ENCODE measurements around the gene MRPS10.
"Not testable (repeated sequence)": the region's sequence is repeated elsewhere in the genome, so short reads cannot be mapped to it uniquely, and the experiment has no call there.

MRPS10 gene

GRCh38 chr6:42203183-42203582, 14.5 kb downstream of the MRPS10 start:
- TF ChIP-seq BACH2 (CRISPR knock-in tag; IDR thresholded peaks at IDR 0.05; ENCODE audit: borderline replicate concordance) (no peak), GLIS3 (CRISPR knock-in tag; IDR thresholded peaks at IDR 0.05) (no peak), TCF4 (CRISPR knock-in tag; IDR thresholded peaks at IDR 0.05; ENCODE audit: borderline replicate concordance) (no peak), ZC3H10 (CRISPR knock-in tag; IDR thresholded peaks at IDR 0.05) (no peak), POU6F1 (CRISPR knock-in tag; IDR thresholded peaks at IDR 0.05; ENCODE audit: borderline replicate concordance, low read depth) (no peak), ESRRG (CRISPR knock-in tag; IDR thresholded peaks at IDR 0.05) (no peak), PATZ1 (CRISPR knock-in tag; IDR thresholded peaks at IDR 0.05; ENCODE audit: borderline replicate concordance) (no peak), CSRNP3 (CRISPR knock-in tag; IDR thresholded peaks at IDR 0.05) (no peak), CSDC2 (CRISPR knock-in tag; IDR thresholded peaks at IDR 0.05) (no peak), CREB5 (CRISPR knock-in tag; IDR thresholded peaks at IDR 0.05; ENCODE audit: low read depth) (no peak), RARB (CRISPR knock-in tag; IDR thresholded peaks at IDR 0.05) (no peak), ZNF565 (CRISPR knock-in tag; conservative IDR thresholded peaks at IDR 0.05; ENCODE audit: low read depth) (no peak), ZFP30 (CRISPR knock-in tag; IDR thresholded peaks at IDR 0.05) (no peak), ISL1 (CRISPR knock-in tag; IDR thresholded peaks at IDR 0.05) (no peak), OSR1 (CRISPR knock-in tag; IDR thresholded peaks at IDR 0.05) (no peak), ARNTL (CRISPR knock-in tag; IDR thresholded peaks at IDR 0.05; ENCODE audit: borderline replicate concordance, low read depth) (no peak), TSHZ2 (CRISPR knock-in tag; IDR thresholded peaks at IDR 0.05) (no peak)
- no peak for ATAC-seq

GRCh38 chr6:42202131-42202915, 15.3 kb downstream of the MRPS10 start:
- 0 out of 2 replicates have a peak, but pooled peaks have one; percentile 32 for TF ChIP-seq GLIS3 (CRISPR knock-in tag; IDR thresholded peaks at IDR 0.05)

GRCh38 chr6:42201382-42201781, 16.3 kb downstream of the MRPS10 start:
- no peak for ATAC-seq
- TF ChIP-seq OSR1 (CRISPR knock-in tag; IDR thresholded peaks at IDR 0.05) (no peak), GLIS3 (CRISPR knock-in tag; IDR thresholded peaks at IDR 0.05) (peak; percentile 66; the same call in 1 of the 2 replicates), PATZ1 (CRISPR knock-in tag; IDR thresholded peaks at IDR 0.05; ENCODE audit: borderline replicate concordance) (no peak), TCF4 (CRISPR knock-in tag; IDR thresholded peaks at IDR 0.05; ENCODE audit: borderline replicate concordance) (peak; percentile 37; the same call in 1 of the 2 replicates), RARB (CRISPR knock-in tag; IDR thresholded peaks at IDR 0.05) (no peak), ZFP3 (CRISPR knock-in tag; IDR thresholded peaks at IDR 0.05) (0 out of 2 replicates have a peak, but pooled peaks have one; percentile 28), TSHZ2 (CRISPR knock-in tag; IDR thresholded peaks at IDR 0.05) (0 out of 2 replicates have a peak, but pooled peaks have one; percentile 63), BACH2 (CRISPR knock-in tag; IDR thresholded peaks at IDR 0.05; ENCODE audit: borderline replicate concordance) (no peak), PPARA (CRISPR knock-in tag; IDR thresholded peaks at IDR 0.05; ENCODE audit: borderline replicate concordance) (no peak), ESRRG (CRISPR knock-in tag; IDR thresholded peaks at IDR 0.05) (0 out of 2 replicates have a peak, but pooled peaks have one; percentile 38), POU6F1 (CRISPR knock-in tag; IDR thresholded peaks at IDR 0.05; ENCODE audit: borderline replicate concordance, low read depth) (no peak)

More at GRCh38 chr6:42202131-42202915, 15.3 kb downstream of the MRPS10 start:
- not testable (repeated sequence) for ATAC-seq

All from SK-N-SH treated with all-trans-retinoic acid at 6 μM for 48 hours (cell line).